Astrocyte (in vitro differentiated cells and primary cell): ENCODE results near the gene OCA2. TPM values are rescaled to one million over a fixed set of nuclear protein-coding genes. Genes with fewer than 3 reads are reported as not detected.
A peak's percentile ranks its signal among the peaks of the same experiment; 100 is the strongest.
"Not testable (repeated sequence)": the region's sequence is repeated elsewhere in the genome, so short reads cannot be mapped to it uniquely, and the experiment has no call there.

Source experiments
- DNase-seq: peaks from one replicate; pipeline ENCODE4 v3.0.0-alpha.2; 2010; ENCODE audit warnings: low read depth
- FAIRE-seq: peaks from 2 replicates; lab custom pipeline; 2011; peaks lifted over from hg19 to GRCh38; lab: Jason Lieb, UNC
- H2AFZ ChIP-seq: 2 replicates; pipeline ENCODE4 v1.6.0; 2012; ENCODE audit warnings: low read depth, low read length, inconsistent platforms
- H3K27ac ChIP-seq: 2 replicates; pipeline ENCODE4 v1.5.1; 2011; ENCODE audit warnings: low read depth, low read length, inconsistent platforms
- H3K27me3 ChIP-seq: 2 replicates; pipeline ENCODE4 v1.6.0; 2011; ENCODE audit warnings: low read length, inconsistent platforms; ENCODE audit not compliant: insufficient read depth
- H3K36me3 ChIP-seq: 2 replicates; pipeline ENCODE4 v1.5.1; 2011; ENCODE audit warnings: low read length, inconsistent platforms; ENCODE audit not compliant: insufficient read depth
- H3K4me1 ChIP-seq: 2 replicates; pipeline ENCODE4 v1.5.1; 2011; ENCODE audit warnings: low read length, inconsistent platforms; ENCODE audit not compliant: insufficient read depth
- H3K4me2 ChIP-seq: 2 replicates; pipeline ENCODE4 v1.6.0; 2012; ENCODE audit warnings: low read length, inconsistent platforms
- H3K4me3 ChIP-seq: 2 replicates; pipeline ENCODE4 v1.5.1; 2011; ENCODE audit warnings: low read depth, mild to moderate bottlenecking, low read length, inconsistent platforms; ENCODE audit not compliant: insufficient read depth
- H3K79me2 ChIP-seq: 2 replicates; pipeline ENCODE4 v1.6.0; 2012; ENCODE audit warnings: mild to moderate bottlenecking, low read length, inconsistent platforms; ENCODE audit not compliant: insufficient read depth
- H3K9ac ChIP-seq: 2 replicates; pipeline ENCODE4 v1.6.0; 2012; ENCODE audit warnings: mild to moderate bottlenecking, low read length, inconsistent platforms
- H3K9me3 ChIP-seq: 2 replicates; pipeline ENCODE4 v1.5.1; 2012; ENCODE audit warnings: low read depth, mild to moderate bottlenecking, low read length, inconsistent platforms; ENCODE audit not compliant: insufficient read depth
- H4K20me1 ChIP-seq: 2 replicates; pipeline ENCODE4 v1.6.0; 2012; ENCODE audit warnings: low read length, inconsistent platforms; ENCODE audit not compliant: insufficient read depth
- H3K27ac Mint-ChIP-seq: one replicate; pipeline ENCODE4 v1.8.0; 2021; ENCODE audit warnings: mild to moderate bottlenecking, mixed read lengths; ENCODE audit not compliant: unreplicated experiment
- H3K27me3 Mint-ChIP-seq: one replicate; pipeline ENCODE4 v1.8.0; 2021; ENCODE audit warnings: low read depth, mixed read lengths; ENCODE audit not compliant: unreplicated experiment
- H3K36me3 Mint-ChIP-seq: one replicate; pipeline ENCODE4 v1.8.0; 2021; ENCODE audit warnings: low read depth, mixed read lengths; ENCODE audit not compliant: unreplicated experiment
- H3K4me1 Mint-ChIP-seq: one replicate; pipeline ENCODE4 v1.8.0; 2021; ENCODE audit warnings: low read depth, mixed read lengths; ENCODE audit not compliant: unreplicated experiment
- H3K4me3 Mint-ChIP-seq: one replicate; pipeline ENCODE4 v1.8.0; 2021; ENCODE audit warnings: mild to moderate bottlenecking, moderate library complexity, mixed read lengths; ENCODE audit not compliant: unreplicated experiment
- H3K9me3 Mint-ChIP-seq: one replicate; pipeline ENCODE4 v1.8.0; 2021; ENCODE audit warnings: mild to moderate bottlenecking, mixed read lengths; ENCODE audit not compliant: unreplicated experiment
- CTCF ChIP-seq: IDR thresholded peaks from 2 replicates; pipeline ENCODE4 v1.5.1; 2011; ENCODE audit warnings: low read depth, mild to moderate bottlenecking, inconsistent platforms, low read length, moderate library complexity; ENCODE audit not compliant: insufficient read depth
- EZH2 ChIP-seq: IDR thresholded peaks from 2 replicates; pipeline ENCODE4 v1.6.1; 2012; ENCODE audit warnings: mild to moderate bottlenecking, low read length, inconsistent platforms; ENCODE audit not compliant: insufficient read depth
- total RNA-seq: library from RNA; stranded (reverse); gene quantifications from 2 replicates; pipeline ENCODE4 v1.2.1, GENCODE V29; 2021

Gene OCA2
- total RNA-seq, 1 donor from 2014 or later = 2.9 TPM

- Histone ChIP-seq H3K4me3 (no peak overlapping the region), H3K27ac (no peak overlapping the region), H4K20me1 (no peaks in the 10 kb centered on the region), H3K27me3 (no peaks in the 10 kb centered on the region), H2AFZ (no peak overlapping the region), H3K79me2 (no peaks in the 10 kb centered on the region), H3K9me3 (no peaks in the 10 kb centered on the region), H3K36me3 (no peaks in the 10 kb centered on the region), H3K4me2 (no peak overlapping the region), H3K9ac (no peak overlapping the region), H3K4me1 (no peaks in the 10 kb centered on the region)
- H3K27ac Mint-ChIP-seq = no peak overlapping the region
- H3K4me1 Mint-ChIP-seq = peaks cover 4% of the 10 kb centered on the region
- TF ChIP-seq EZH2 (no peak), CTCF (no peak)
- DNase-seq (peak; percentile 29), FAIRE-seq (no peak)
- H3K4me3 Mint-ChIP-seq = no peak overlapping the region
- H3K9me3 Mint-ChIP-seq = no peaks in the 10 kb centered on the region
- peaks cover 5% of the 10 kb centered on the region for H3K36me3 Mint-ChIP-seq
- H3K27me3 Mint-ChIP-seq = no peaks in the 10 kb centered on the region
These were observed 142.8 kb downstream of the OCA2 start for GRCh38 chr15:27956285-27956684.

DNA sequence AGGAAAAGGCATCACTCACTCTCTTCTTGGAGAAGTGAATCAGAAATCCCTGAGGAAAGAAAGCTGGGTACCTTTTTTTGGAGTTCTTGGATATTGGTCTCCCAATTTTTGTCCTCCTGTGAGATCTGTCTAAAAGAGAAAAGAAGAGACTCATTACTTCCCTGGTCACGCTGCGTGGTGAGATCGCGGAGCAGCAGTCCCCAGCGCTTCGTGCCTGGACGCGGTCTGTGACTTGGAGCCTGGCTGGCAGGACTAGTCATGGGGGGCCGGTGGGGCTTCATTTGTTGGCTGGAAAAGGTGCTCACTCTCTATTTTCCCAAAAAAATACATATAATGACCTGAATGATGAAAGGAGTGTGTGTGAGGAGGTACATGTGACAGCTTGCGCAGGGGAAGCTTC, 144.0 kb downstream of the OCA2 start:
- Histone ChIP-seq H3K27me3 (no peaks in the 10 kb centered on the region), H3K4me2 (peak overlapping the region; percentile 75), H3K36me3 (no peaks in the 10 kb centered on the region), H3K27ac (no peak overlapping the region), H3K79me2 (no peaks in the 10 kb centered on the region), H3K9me3 (no peaks in the 10 kb centered on the region), H2AFZ (peak overlapping the region; percentile 47), H3K4me1 (no peaks in the 10 kb centered on the region), H3K9ac (no peak overlapping the region), H3K4me3 (peak overlapping the region; percentile 20), H4K20me1 (no peaks in the 10 kb centered on the region)
- FAIRE-seq (no peak), DNase-seq (no peak)
- no peak for TF ChIP-seq CTCF
- TF ChIP-seq EZH2 = no peak
- peaks cover 2% of the 10 kb centered on the region for H3K27me3 Mint-ChIP-seq
- no peaks in the 10 kb centered on the region for H3K9me3 Mint-ChIP-seq
- H3K27ac Mint-ChIP-seq = no peak overlapping the region
- H3K4me1 Mint-ChIP-seq = peaks cover 4% of the 10 kb centered on the region
- H3K36me3 Mint-ChIP-seq = peaks cover 5% of the 10 kb centered on the region
- H3K4me3 Mint-ChIP-seq = no peak overlapping the region

DNA sequence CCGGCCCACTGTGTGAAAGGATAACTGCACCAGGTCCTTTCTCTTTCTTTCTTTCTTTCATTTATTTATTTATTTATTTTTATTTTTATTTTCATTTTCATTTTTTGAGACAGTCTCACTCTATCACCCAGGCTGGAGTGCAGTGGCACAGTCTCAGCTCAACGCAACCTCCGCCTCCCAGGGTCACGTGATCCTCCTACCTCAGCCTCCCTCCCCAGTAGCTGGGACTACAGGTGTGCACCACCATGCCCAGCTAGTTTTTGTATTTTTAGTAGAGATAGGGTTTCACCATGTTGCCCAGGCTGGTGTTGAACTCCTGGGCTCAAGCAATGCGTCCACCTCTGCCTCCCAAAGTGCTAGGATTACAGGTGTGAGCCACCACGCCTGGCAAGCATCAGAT, 146.5 kb downstream of the OCA2 start:
- H3K4me1 ChIP-seq, H3K9me3 Mint-ChIP-seq, H3K36me3 Mint-ChIP-seq: not testable (repeated sequence)

More for the DNA sequence above, 146.5 kb downstream of the OCA2 start:
- H3K27me3 Mint-ChIP-seq, H3K27ac ChIP-seq, H3K27me3 ChIP-seq, H3K4me1 Mint-ChIP-seq, H3K27ac Mint-ChIP-seq, H3K9me3 ChIP-seq, H3K4me3 ChIP-seq, FAIRE-seq, H3K36me3 ChIP-seq, H3K79me2 ChIP-seq, H4K20me1 ChIP-seq, H2AFZ ChIP-seq, H3K9ac ChIP-seq, H3K4me3 Mint-ChIP-seq, H3K4me2 ChIP-seq, DNase-seq: not testable (repeated sequence)
